SK-N-SH treated with all-trans-retinoic acid at 6 μM for 48 hours (cell line): ENCODE measurements around the gene CSF3R.

Experiments
- ARNTL ChIP-seq: fragments of 450-650 bp; formaldehyde crosslinking; IDR thresholded peaks from 2 replicates; pipeline ENCODE4 v1.5.0; 2020; ENCODE audit warnings: low read depth, mild to moderate bottlenecking, moderate library complexity, borderline replicate concordance
- PPARA ChIP-seq: fragments of 250-450 bp; sonication (Bioruptor Pico); IDR thresholded peaks from 2 replicates; pipeline ENCODE4 v1.5.0; 2020; ENCODE audit warnings: mild to moderate bottlenecking, borderline replicate concordance
- TOX ChIP-seq: fragments of 250-450 bp; sonication (Bioruptor Pico); IDR thresholded peaks from 2 replicates; pipeline ENCODE4 v1.8.0; 2021; ENCODE audit warnings: mild to moderate bottlenecking, moderate library complexity, borderline replicate concordance
- ZFP30 ChIP-seq: fragments of 450-650 bp; formaldehyde crosslinking; IDR thresholded peaks from 2 replicates; pipeline ENCODE4 v1.5.0; 2022; ENCODE audit warnings: mild to moderate bottlenecking, moderate library complexity
- ZNF8 ChIP-seq: fragments of 450-650 bp; formaldehyde crosslinking; IDR thresholded peaks from 2 replicates; pipeline ENCODE4 v1.5.0; 2020; ENCODE audit warnings: mild to moderate bottlenecking, moderate library complexity
- TF ChIP-seq, protein P1 (sequence below): fragments of 250-450 bp; sonication (Bioruptor Pico); IDR thresholded peaks from 2 replicates; pipeline ENCODE4 v1.8.0; 2020; ENCODE audit warnings: mild to moderate bottlenecking, moderate library complexity, borderline replicate concordance

DNA sequence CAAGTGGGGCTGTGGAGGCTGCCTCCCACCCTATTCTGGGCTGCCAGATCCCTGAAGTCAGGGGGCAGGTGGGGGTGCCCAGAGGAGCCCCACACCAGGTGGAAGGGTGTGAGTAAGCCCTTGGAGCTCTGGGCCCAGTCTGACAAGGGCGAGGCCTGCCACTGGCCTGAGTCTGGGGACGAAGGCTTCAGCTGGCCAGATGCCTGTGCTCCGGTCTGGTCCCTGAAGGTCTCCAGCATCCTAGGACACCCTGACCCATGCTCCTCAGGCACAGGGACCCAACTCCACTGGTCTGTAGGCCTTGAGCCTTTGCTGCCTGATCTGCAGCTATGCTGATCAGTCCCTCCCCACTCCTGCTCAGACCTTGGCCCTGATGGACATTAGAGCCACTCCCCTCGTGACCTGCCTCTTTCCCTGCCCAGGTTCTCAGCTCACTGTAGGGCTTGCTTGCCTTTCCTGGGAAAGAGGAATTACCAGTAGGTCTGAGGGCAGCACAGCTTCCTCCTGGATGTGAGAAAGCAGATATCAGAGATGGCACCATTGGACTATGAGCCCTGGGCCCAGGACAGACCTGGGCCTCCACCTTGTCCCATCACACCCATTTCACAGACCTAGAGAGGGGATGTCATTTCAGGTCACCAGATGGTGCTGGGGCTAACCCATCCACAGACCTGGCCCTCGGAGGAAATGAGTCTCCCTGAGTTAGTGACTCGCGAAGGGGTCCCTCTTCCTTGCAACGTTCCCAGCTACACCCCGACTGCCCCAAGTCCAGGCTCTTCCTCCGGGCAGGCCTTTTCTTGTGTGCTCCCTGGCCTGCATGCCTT, 32.8 kb upstream of the CSF3R start:
- TF ChIP-seq ZNF8 (CRISPR knock-in tag) (no peak), PPARA (CRISPR knock-in tag) (no peak), ZFP30 (CRISPR knock-in tag) (no peak), ARNTL (CRISPR knock-in tag) (no peak), TOX (CRISPR knock-in tag) (no peak)
- TF ChIP-seq, protein P1, sequence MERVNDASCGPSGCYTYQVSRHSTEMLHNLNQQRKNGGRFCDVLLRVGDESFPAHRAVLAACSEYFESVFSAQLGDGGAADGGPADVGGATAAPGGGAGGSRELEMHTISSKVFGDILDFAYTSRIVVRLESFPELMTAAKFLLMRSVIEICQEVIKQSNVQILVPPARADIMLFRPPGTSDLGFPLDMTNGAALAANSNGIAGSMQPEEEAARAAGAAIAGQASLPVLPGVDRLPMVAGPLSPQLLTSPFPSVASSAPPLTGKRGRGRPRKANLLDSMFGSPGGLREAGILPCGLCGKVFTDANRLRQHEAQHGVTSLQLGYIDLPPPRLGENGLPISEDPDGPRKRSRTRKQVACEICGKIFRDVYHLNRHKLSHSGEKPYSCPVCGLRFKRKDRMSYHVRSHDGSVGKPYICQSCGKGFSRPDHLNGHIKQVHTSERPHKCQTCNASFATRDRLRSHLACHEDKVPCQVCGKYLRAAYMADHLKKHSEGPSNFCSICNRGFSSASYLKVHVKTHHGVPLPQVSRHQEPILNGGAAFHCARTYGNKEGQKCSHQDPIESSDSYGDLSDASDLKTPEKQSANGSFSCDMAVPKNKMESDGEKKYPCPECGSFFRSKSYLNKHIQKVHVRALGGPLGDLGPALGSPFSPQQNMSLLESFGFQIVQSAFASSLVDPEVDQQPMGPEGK (CRISPR knock-in tag) = no peak
